H1 (cell line): Measurements from ENCODE around the gene CNGA2. TPM values are rescaled to one million over a fixed set of nuclear protein-coding genes. Genes with fewer than 3 reads are reported as not detected.

ENCODE experiments used
- CTCF ChIA-PET: fragments of 300-600 bp; sonication (Branson Sonifier 250); formaldehyde crosslinking; loops from one replicate; lab custom pipeline; 2021; ENCODE audit not compliant: partially characterized antibody; lab: Charles Lee
- POLR2A ChIA-PET: fragments of 300-600 bp; sonication (Branson Sonifier 250); formaldehyde crosslinking; loops from one replicate; lab custom pipeline; 2021; ENCODE audit warnings: inconsistent platforms; ENCODE audit not compliant: partially characterized antibody; lab: Charles Lee
- DNase-seq, 2 experiments: peaks; one replicate each; pipeline versions ENCODE4 v3.0.0 to v3.0.0-alpha.2; 2010 to 2022; ENCODE audit warnings: low spot score in 2 of 2, low read depth in 1 of 2, mixed read lengths in 1 of 2
- FAIRE-seq: peaks from 2 replicates; lab custom pipeline; 2011; peaks lifted over from hg19 to GRCh38; lab: Jason Lieb, UNC
- H2AFZ ChIP-seq: 2 replicates; pipeline ENCODE4 v1.8.1; 2012; ENCODE audit warnings: low read length, inconsistent platforms
- H2AK5ac ChIP-seq: 2 replicates; pipeline ENCODE4 v1.6.1; 2013; ENCODE audit warnings: low read depth, low read length
- H2BK120ac ChIP-seq: replicated peaks from 2 replicates; pipeline ENCODE3; 2013; ENCODE audit warnings: low read depth, low read length, inconsistent platforms
- H2BK12ac ChIP-seq: 2 replicates; pipeline ENCODE4 v1.6.1; 2013; ENCODE audit warnings: low read depth, low read length
- H2BK15ac ChIP-seq: 2 replicates; pipeline ENCODE4 v1.6.1; 2013; ENCODE audit warnings: low read length
- H2BK20ac ChIP-seq: 2 replicates; pipeline ENCODE4 v1.6.1; 2013; ENCODE audit warnings: low read length
- H2BK5ac ChIP-seq: 2 replicates; pipeline ENCODE4 v1.6.1; 2013; ENCODE audit warnings: low read depth, low read length
- H3K14ac ChIP-seq: 2 replicates; pipeline ENCODE4 v1.6.1; 2013; ENCODE audit warnings: inconsistent platforms; ENCODE audit not compliant: insufficient read length
- H3K18ac ChIP-seq: 2 replicates; pipeline ENCODE4 v1.6.1; 2013; ENCODE audit warnings: low read length; ENCODE audit errors: extremely low read depth
- H3K23ac ChIP-seq: 2 replicates; pipeline ENCODE4 v1.6.1; 2013; ENCODE audit warnings: inconsistent platforms; ENCODE audit not compliant: insufficient read length
- H3K23me2 ChIP-seq: 2 replicates; pipeline ENCODE4 v1.6.1; 2013; ENCODE audit warnings: low read depth, low read length
- H3K27ac ChIP-seq: 2 replicates; pipeline ENCODE4 v1.6.1; 2011; ENCODE audit warnings: low read depth, low read length, inconsistent platforms
- H3K27me3 ChIP-seq, 4 experiments: replicated peaks in 1 of 4; 1 replicate in 1 of 4; 2 replicates in 3 of 4; pipeline versions ENCODE4 v1.6.1 to v1.8.1; 2011 to 2013; ENCODE audit warnings: low read length in 3 of 4, mild to moderate bottlenecking in 3 of 4, inconsistent platforms in 2 of 4, mixed read lengths in 2 of 4, moderate library complexity in 1 of 4; ENCODE audit not compliant: control insufficient read depth in 3 of 4, insufficient read depth in 3 of 4; ENCODE audit errors: extremely low read depth in 1 of 4
- H3K36me3 ChIP-seq, 4 experiments: 2 replicates each; pipeline versions ENCODE4 v1.6.1 to v1.8.1; 2011 to 2013; ENCODE audit warnings: mild to moderate bottlenecking in 4 of 4, low read length in 3 of 4, moderate library complexity in 2 of 4, control low read depth in 1 of 4, inconsistent platforms in 1 of 4; ENCODE audit not compliant: insufficient read depth in 4 of 4, control insufficient read depth in 2 of 4
- H3K4ac ChIP-seq: replicated peaks from 2 replicates; pipeline ENCODE3; 2013; ENCODE audit warnings: low read length, low read depth, mixed read lengths, inconsistent platforms; ENCODE audit not compliant: insufficient read length
- H3K4me1 ChIP-seq, 4 experiments: replicated peaks in 1 of 4; 1 replicate in 1 of 4; 2 replicates in 3 of 4; pipeline versions ENCODE4 v1.6.1 to v1.8.1; 2011 to 2013; ENCODE audit warnings: low read length in 3 of 4, inconsistent platforms in 2 of 4, mixed read lengths in 1 of 4; ENCODE audit not compliant: insufficient read depth in 4 of 4, control insufficient read depth in 3 of 4
- H3K4me2 ChIP-seq, 2 experiments: 2 replicates each; pipeline versions ENCODE4 v1.6.1 to v1.8.1; 2011 to 2013; ENCODE audit warnings: low read depth in 2 of 2, low read length in 2 of 2, control low read depth in 1 of 2, inconsistent platforms in 1 of 2, mild to moderate bottlenecking in 1 of 2; ENCODE audit not compliant: insufficient read depth in 1 of 2
- H3K4me3 ChIP-seq, 4 experiments: fragments of 200-600, 300-600 bp in 1 of 4; sonication (generic), shearing (Covaris generic), sonication (Bioruptor Twin) in 1 of 4; 2 replicates each; pipeline versions ENCODE4 v1.5.1 to v1.8.1; 2011 to 2016; ENCODE audit warnings: low read length in 4 of 4, low read depth in 3 of 4, control low read depth in 2 of 4, inconsistent platforms in 2 of 4, mild to moderate bottlenecking in 2 of 4, mixed read lengths in 1 of 4, moderate library complexity in 1 of 4; ENCODE audit not compliant: insufficient read depth in 2 of 4; ENCODE audit errors: extremely low read depth in 1 of 4
- H3K56ac ChIP-seq: replicated peaks from 2 replicates; pipeline ENCODE3; 2013; ENCODE audit warnings: low read depth, mild to moderate bottlenecking, mixed read lengths, low read length, inconsistent platforms; ENCODE audit not compliant: insufficient read length
- H3K79me1 ChIP-seq: 2 replicates; pipeline ENCODE4 v1.6.1; 2013; ENCODE audit warnings: low read depth, low read length, control low read depth
- H3K79me2 ChIP-seq, 2 experiments: 2 replicates each; pipeline versions ENCODE4 v1.6.1 to v1.8.1; 2012 to 2013; ENCODE audit warnings: low read length in 2 of 2, mild to moderate bottlenecking in 2 of 2, inconsistent platforms in 1 of 2; ENCODE audit not compliant: insufficient read depth in 2 of 2, control insufficient read depth in 1 of 2
- H3K9ac ChIP-seq, 4 experiments: replicated peaks in 1 of 4; 1 replicate in 1 of 4; 2 replicates in 3 of 4; pipeline versions ENCODE4 v1.6.1 to v1.8.1; 2011 to 2013; ENCODE audit warnings: low read depth in 3 of 4, low read length in 3 of 4, control low read depth in 2 of 4, mild to moderate bottlenecking in 2 of 4, moderate library complexity in 2 of 4, inconsistent platforms in 1 of 4; ENCODE audit errors: extremely low read depth in 1 of 4
- H3K9me3 ChIP-seq, 2 experiments: 2 replicates each; pipeline versions ENCODE4 v1.6.1 to v1.8.1; 2012 to 2013; ENCODE audit warnings: mild to moderate bottlenecking in 2 of 2, moderate library complexity in 2 of 2, control low read depth in 1 of 2, inconsistent platforms in 1 of 2, low read depth in 1 of 2, low read length in 1 of 2, mixed read lengths in 1 of 2; ENCODE audit not compliant: insufficient read depth in 2 of 2
- H4K20me1 ChIP-seq, 2 experiments: replicated peaks in 1 of 2; 2 replicates each; pipeline versions ENCODE3 to v1.8.1; 2011 to 2013; ENCODE audit warnings: inconsistent platforms in 2 of 2, low read length in 2 of 2, mild to moderate bottlenecking in 1 of 2; ENCODE audit not compliant: insufficient read depth in 2 of 2, control insufficient read depth in 1 of 2
- H4K5ac ChIP-seq: 2 replicates; pipeline ENCODE4 v1.6.1; 2013; ENCODE audit warnings: low read length, low read depth, mixed read lengths, inconsistent platforms; ENCODE audit not compliant: insufficient read length
- H4K8ac ChIP-seq: 2 replicates; pipeline ENCODE4 v1.8.0; 2013; ENCODE audit warnings: mild to moderate bottlenecking, moderate library complexity, low read length, inconsistent platforms; ENCODE audit not compliant: insufficient read depth; ENCODE audit errors: extremely low read depth
- H4K91ac ChIP-seq: replicated peaks from 2 replicates; pipeline ENCODE3; 2013; ENCODE audit warnings: low read length, mixed read lengths, inconsistent platforms; ENCODE audit not compliant: insufficient read length
- CEBPB ChIP-seq: IDR thresholded peaks from 2 replicates; pipeline ENCODE4 v1.6.1; 2012; ENCODE audit warnings: low read depth, low read length
- CTBP2 ChIP-seq: IDR thresholded peaks from 2 replicates; pipeline ENCODE4 v1.7.0; 2011; ENCODE audit warnings: borderline replicate concordance, mild to moderate bottlenecking, moderate library complexity, mixed read lengths, low read length; ENCODE audit not compliant: insufficient read depth, insufficient read length
- EZH2 ChIP-seq: fragments of 200-600 bp; sonication (generic); IDR thresholded peaks from 2 replicates; pipeline ENCODE4 v1.7.1; 2012; ENCODE audit warnings: low read depth, mild to moderate bottlenecking, moderate library complexity, low read length, inconsistent platforms; ENCODE audit not compliant: severe bottlenecking
- FOSL1 ChIP-seq: IDR thresholded peaks from 2 replicates; pipeline ENCODE4 v1.6.1; 2011; ENCODE audit warnings: mild to moderate bottlenecking, low read depth, low read length, moderate library complexity; ENCODE audit not compliant: insufficient read depth
- GABPA ChIP-seq: IDR thresholded peaks from 2 replicates; pipeline ENCODE4 v1.6.1; 2011; ENCODE audit warnings: mild to moderate bottlenecking, low read length, moderate library complexity, borderline replicate concordance; ENCODE audit not compliant: insufficient read depth
- GTF2F1 ChIP-seq: IDR thresholded peaks from 2 replicates; pipeline ENCODE4 v1.6.1; 2012; ENCODE audit warnings: low read depth, low read length, improper control_type of control experiment, borderline replicate concordance
- HDAC2 ChIP-seq, 2 experiments: fragments of 300-600 bp in 1 of 2; sonication (generic) in 1 of 2; IDR thresholded peaks; 2 replicates each; pipeline ENCODE4 v1.6.1; 2011 to 2012; ENCODE audit warnings: low read depth in 2 of 2, low read length in 2 of 2, mild to moderate bottlenecking in 2 of 2, moderate library complexity in 2 of 2, borderline replicate concordance in 1 of 2, inconsistent platforms in 1 of 2
- KDM1A ChIP-seq: fragments of 200-600, 300-600 bp; sonication (generic); IDR thresholded peaks from 2 replicates; pipeline ENCODE4 v1.7.1; 2016; ENCODE audit warnings: mild to moderate bottlenecking, low read length, borderline replicate concordance
- RNF2 ChIP-seq: fragments of 200-900, 300-1000 bp; sonication (generic); IDR thresholded peaks from 2 replicates; pipeline ENCODE4 v1.7.1; 2016; ENCODE audit warnings: borderline replicate concordance, low read depth, mild to moderate bottlenecking, antibody characterized with exemption, low read length; ENCODE audit not compliant: poor library complexity, severe bottlenecking; ENCODE audit errors: missing control alignments
- SP1 ChIP-seq: IDR thresholded peaks from 2 replicates; pipeline ENCODE4 v1.6.1; 2011; ENCODE audit warnings: low read depth, low read length
- SP4 ChIP-seq: IDR thresholded peaks from 2 replicates; pipeline ENCODE4 v1.6.1; 2012; ENCODE audit warnings: low read length, inconsistent platforms
- TAF7 ChIP-seq: optimal IDR thresholded peaks from 2 replicates; pipeline ENCODE3; 2011; ENCODE audit warnings: low read depth, mild to moderate bottlenecking, inconsistent platforms, low read length, moderate library complexity, borderline replicate concordance
- TEAD4 ChIP-seq: IDR thresholded peaks from 2 replicates; pipeline ENCODE4 v1.6.1; 2012; ENCODE audit warnings: low read depth, low read length, inconsistent platforms, mixed read lengths
- ZNF274 ChIP-seq: IDR thresholded peaks from 2 replicates; pipeline ENCODE4 v1.7.0; 2012; ENCODE audit warnings: low read length, borderline replicate concordance; ENCODE audit errors: extremely low read depth
- WGBS, 2 experiments: shearing (Covaris generic) in 1 of 2; methylation state at CpG; one replicate each; pipeline versions ENCODE4 v1.1.6 to v1.1.7; 2013 to 2015; ENCODE audit warnings: low lambda C conversion rate in 2 of 2, mixed read lengths in 2 of 2, inconsistent platforms in 1 of 2, low coverage in 1 of 2, missing lambda C conversion rate in 1 of 2; ENCODE audit not compliant: insufficient replicate concordance in 2 of 2, insufficient coverage in 1 of 2, insufficient read length in 1 of 2; ENCODE audit errors: extremely low coverage in 1 of 2, missing lambda C conversion rate in 1 of 2; 5-methylcytosine and 5-hydroxymethylcytosine counted together
- polyA plus RNA-seq, 7 experiments: library from polyadenylated mRNA; depleted of rRNA in 3 of 7; stranded (reverse) in 5 of 7; unstranded in 2 of 7; fragments of >200 nt in 5 of 7; fragments of 200-250 nt in 2 of 7; gene quantifications; 1 replicate in 5 of 7; 2 replicates in 1 of 7; 4 replicates in 1 of 7; pipeline versions ENCODE4 v1.2.1 to v1.2.3, GENCODE V29; 2011 to 2013; ENCODE audit warnings: missing spikeins in 2 of 7, mixed read lengths in 2 of 7
- total RNA-seq: library from RNA; stranded (reverse); fragmentation: NEBNext Ultra II Directional; extraction: Animal tissue kit (Norgen Biotek cat#: 25700); gene quantifications from 2 replicates; pipeline ENCODE4 v1.2.1, GENCODE V29; 2021

The CNGA2 gene
- total and polyA plus RNA-seq, 2 of the 8 experiments (the other 6 are each of a cell fraction or from before 2014, with no cell fraction given): not detected

- 90% methylated on average over 2 of the region's 5 CpGs; no CpG with 5 or more reads in 1 of the 2 experiments for WGBS, 2 experiments
- POLR2A ChIA-PET: no interaction called here
- TF ChIP-seq ZNF274: no peak
- no peak for TF ChIP-seq FOSL1
- TF ChIP-seq EZH2: no peak
- TF ChIP-seq CEBPB: no peak
- no peak for TF ChIP-seq HDAC2 (IDR thresholded peaks at IDR 0.05; ENCODE audit: borderline replicate concordance in 1 of 2, low read depth in 2 of 2, low read length in 2 of 2)
- no peak for TF ChIP-seq GTF2F1
- TF ChIP-seq CTBP2: no peak
- TF ChIP-seq GABPA: no peak
- no peak for TF ChIP-seq SP1
- no peak for TF ChIP-seq RNF2
- TF ChIP-seq KDM1A: no peak
- TF ChIP-seq TAF7: no peak
- TF ChIP-seq TEAD4: no peak
- no peak for TF ChIP-seq SP4
These were observed 2.9 kb downstream of the CNGA2 start for GRCh38 chrX:151737494-151737893.

More at GRCh38 chrX:151737494-151737893, 2.9 kb downstream of the CNGA2 start:
- Histone ChIP-seq H3K56ac (no peak overlapping the region), H4K91ac (no peak overlapping the region), H3K14ac (no peak overlapping the region), H3K18ac (no peak overlapping the region), H3K27ac (no peak overlapping the region), H2BK5ac (no peak overlapping the region), H3K4ac (no peak overlapping the region), H3K23me2 (no peaks in the 10 kb centered on the region), H3K4me3 (no peak overlapping the region), H4K20me1 (no peaks in the 10 kb centered on the region), H3K4me1 (no peaks in the 10 kb centered on the region), H3K9me3 (no peaks in the 10 kb centered on the region), H2BK20ac (no peak overlapping the region), H2BK15ac (no peak overlapping the region), H3K4me2 (no peak overlapping the region), H2BK12ac (no peak overlapping the region), H3K79me1 (no peaks in the 10 kb centered on the region), H3K79me2 (no peaks in the 10 kb centered on the region), H4K5ac (no peak overlapping the region), H3K27me3 (no peaks in the 10 kb centered on the region), H3K9ac (no peak overlapping the region), H4K8ac (no peak overlapping the region), H2AK5ac (no peak overlapping the region), H3K23ac (no peak overlapping the region), H2BK120ac (no peak overlapping the region), H2AFZ (no peak overlapping the region), H3K36me3 (no peaks in the 10 kb centered on the region)
- CTCF ChIA-PET: interaction anchor here (1.2 to 3.3 kb wide), 2 partner anchors 12 to 16 kb away, joined by 5 to 15 read pairs; no protein-coding TSS in a partner anchor
- FAIRE-seq (no peak), DNase-seq (no peak)
